ENCODE results near the gene STAB2.

Gene STAB2

GRCh38 chr12:103812789-103813188 lies 225.7 kb downstream of the STAB2 start:
- no peak for DNase-seq

- DNase-seq, result no peak
Measured at GRCh38 chr12:103813426-103813825, 226.4 kb downstream of the STAB2 start.

- no peak for DNase-seq
Measured at GRCh38 chr12:103813949-103814348, 226.9 kb downstream of the STAB2 start.

GRCh38 chr12:103814436-103814835 lies 227.4 kb downstream of the STAB2 start:
- no peak for DNase-seq
